Hepatocyte (in vitro differentiated cells): Measurements from ENCODE around the gene PHTF1. TPM values are rescaled to one million over a fixed set of nuclear protein-coding genes. Genes with fewer than 3 reads are reported as not detected.

Source experiments
- DNase-seq: peaks from one replicate; pipeline ENCODE4 v3.0.0-alpha.2; 2016; ENCODE audit warnings: low spot score
- H2AFZ ChIP-seq: fragments of 200-600 bp; sonication (generic); 2 replicates; pipeline ENCODE4 v1.6.0; 2016; ENCODE audit warnings: antibody characterized with exemption, mild to moderate bottlenecking
- H3K27ac ChIP-seq: fragments of 200-600 bp; sonication (generic); 2 replicates; pipeline ENCODE4 v1.5.1; 2016; ENCODE audit warnings: mild to moderate bottlenecking
- H3K27me3 ChIP-seq: fragments of 200-600 bp; sonication (generic); 2 replicates; pipeline ENCODE4 v1.6.1; 2016
- H3K36me3 ChIP-seq: fragments of 200-600 bp; sonication (generic); replicated peaks from 2 replicates; pipeline ENCODE4 v1.5.1; 2016; ENCODE audit warnings: low read depth; ENCODE audit not compliant: insufficient read depth
- H3K4me1 ChIP-seq: fragments of 200-600 bp; sonication (generic); 2 replicates; pipeline ENCODE4 v1.5.1; 2016; ENCODE audit warnings: mild to moderate bottlenecking, moderate library complexity; ENCODE audit not compliant: insufficient read depth
- H3K4me2 ChIP-seq: fragments of 200-600 bp; sonication (generic); 2 replicates; pipeline ENCODE4 v1.6.0; 2016
- H3K4me3 ChIP-seq: fragments of 200-600 bp; sonication (generic); 2 replicates; pipeline ENCODE4 v1.5.1; 2016; ENCODE audit warnings: mild to moderate bottlenecking
- H3K79me2 ChIP-seq: fragments of 200-600 bp; sonication (generic); 2 replicates; pipeline ENCODE4 v1.6.0; 2017; ENCODE audit warnings: mild to moderate bottlenecking
- H3K9me2 ChIP-seq: fragments of 200-600 bp; sonication (generic); replicated peaks from 2 replicates; pipeline ENCODE4 v1.6.0; 2017; ENCODE audit warnings: mild to moderate bottlenecking; ENCODE audit not compliant: insufficient read depth
- H3K9me3 ChIP-seq: fragments of 200-600 bp; sonication (generic); 2 replicates; pipeline ENCODE4 v1.5.1; 2016; ENCODE audit warnings: low read depth, mild to moderate bottlenecking
- H4K20me1 ChIP-seq: fragments of 200-600 bp; sonication (generic); 2 replicates; pipeline ENCODE4 v1.6.0; 2016; ENCODE audit warnings: mild to moderate bottlenecking; ENCODE audit not compliant: insufficient read depth, poor library complexity, severe bottlenecking
- EZH2 ChIP-seq: fragments of 200-600 bp; sonication (generic); IDR thresholded peaks from 2 replicates; pipeline ENCODE4 v1.6.1; 2016; ENCODE audit warnings: antibody characterized with exemption, mild to moderate bottlenecking, borderline replicate concordance
- EZH2phosphoT487 ChIP-seq: fragments of 200-600 bp; sonication (generic); IDR thresholded peaks from one replicate; pipeline ENCODE4 v1.6.1; 2018; ENCODE audit warnings: antibody characterized with exemption, mild to moderate bottlenecking, low read depth, moderate library complexity; ENCODE audit not compliant: unreplicated experiment, severe bottlenecking
- WGBS: methylation state at CpG from one replicate; pipeline ENCODE4 v1.1.6; 2016; ENCODE audit warnings: low lambda C conversion rate; ENCODE audit errors: missing lambda C conversion rate; 5-methylcytosine and 5-hydroxymethylcytosine counted together
- polyA plus RNA-seq: library from polyadenylated mRNA; unstranded; fragments of >200 nt; fragmentation: Nextera tagmentation; extraction: Ambion mirVana; gene quantifications from 2 replicates; pipeline ENCODE4 v1.2.1, GENCODE V29; 2016
- total RNA-seq: library from RNA; depleted of rRNA; stranded (reverse); fragments of >200 nt; gene quantifications from 2 replicates; pipeline ENCODE4 v1.2.3, GENCODE V29; 2014
- TF ChIP-seq, protein P1 (sequence below): fragments of 200-600 bp; sonication (generic); IDR thresholded peaks from 2 replicates; pipeline ENCODE4 v1.5.1; 2016; ENCODE audit warnings: antibody characterized with exemption, mild to moderate bottlenecking; ENCODE audit not compliant: poor library complexity

The PHTF1 gene
- total and polyA plus RNA-seq, 2 experiments from 2014 or later, result 22.9 to 27.6 TPM

DNA sequence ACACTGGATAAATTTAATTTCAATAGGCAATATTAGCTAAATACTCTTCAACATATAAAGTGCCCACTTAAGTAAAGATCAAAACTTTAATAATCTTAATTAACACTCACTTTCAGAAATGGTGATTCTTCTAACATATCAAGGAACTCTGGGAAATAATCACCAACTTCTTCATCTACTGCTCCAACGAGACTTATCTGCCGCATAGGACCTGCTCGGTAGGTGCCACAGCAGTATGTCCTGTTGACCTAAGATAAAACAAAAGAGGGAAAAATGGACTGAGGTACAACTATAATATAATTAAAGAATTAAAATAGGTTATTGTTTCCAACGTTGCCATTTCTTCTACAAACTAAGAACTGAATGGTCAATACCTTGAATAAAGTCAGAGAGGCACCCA, 18.3 kb upstream of the PHTF1 start:
- no peaks in the 10 kb centered on the region for H3K36me3 ChIP-seq
- no peak overlapping the region for H2AFZ ChIP-seq
- no peaks in the 10 kb centered on the region for H4K20me1 ChIP-seq
- no peaks in the 10 kb centered on the region for H3K9me2 ChIP-seq
- no peaks in the 10 kb centered on the region for H3K4me1 ChIP-seq
- no peaks in the 10 kb centered on the region for H3K9me3 ChIP-seq
- peaks cover 53% of the 10 kb centered on the region for H3K79me2 ChIP-seq
- no peak for DNase-seq
- 91% methylated on average over 4 of the region's 4 CpGs for WGBS
- H3K27ac ChIP-seq, result no peak overlapping the region
- no peak overlapping the region for H3K4me2 ChIP-seq
- no peak for TF ChIP-seq EZH2
- H3K27me3 ChIP-seq, result no peaks in the 10 kb centered on the region
- no peak overlapping the region for H3K4me3 ChIP-seq

DNA sequence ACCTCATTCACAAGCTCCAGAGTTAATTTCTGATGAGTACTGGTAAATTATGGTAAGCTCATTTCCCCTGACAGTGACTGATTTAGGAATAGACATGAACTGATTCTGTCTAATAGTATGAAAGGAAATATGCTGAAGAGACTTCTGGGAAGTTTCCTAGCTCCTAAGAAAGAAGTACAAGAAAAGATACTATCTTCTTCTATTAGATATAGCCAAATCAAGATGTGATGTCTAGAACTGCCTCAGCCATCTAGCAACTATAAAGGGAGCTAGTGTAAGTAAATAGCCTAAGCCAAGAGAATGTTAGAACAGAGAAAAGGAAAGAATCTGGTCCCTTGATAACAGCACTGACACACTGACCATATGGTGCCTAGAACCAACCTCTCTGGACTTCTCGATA, 10.7 kb upstream of the PHTF1 start:
- no peaks in the 10 kb centered on the region for H3K9me3 ChIP-seq
- DNase-seq, result no peak
- no peak overlapping the region for H3K27ac ChIP-seq
- H3K79me2 ChIP-seq, result peaks cover 24% of the 10 kb centered on the region
- no peak overlapping the region for H3K4me2 ChIP-seq
- H3K36me3 ChIP-seq, result no peaks in the 10 kb centered on the region
- no peaks in the 10 kb centered on the region for H3K9me2 ChIP-seq
- WGBS, result 95% methylated on average over 1 of the region's 1 CpG
- no peak overlapping the region for H2AFZ ChIP-seq
- no peaks in the 10 kb centered on the region for H3K27me3 ChIP-seq
- H4K20me1 ChIP-seq, result no peaks in the 10 kb centered on the region
- H3K4me3 ChIP-seq, result no peak overlapping the region
- TF ChIP-seq EZH2phosphoT487, result no peak
- TF ChIP-seq, protein P1, sequence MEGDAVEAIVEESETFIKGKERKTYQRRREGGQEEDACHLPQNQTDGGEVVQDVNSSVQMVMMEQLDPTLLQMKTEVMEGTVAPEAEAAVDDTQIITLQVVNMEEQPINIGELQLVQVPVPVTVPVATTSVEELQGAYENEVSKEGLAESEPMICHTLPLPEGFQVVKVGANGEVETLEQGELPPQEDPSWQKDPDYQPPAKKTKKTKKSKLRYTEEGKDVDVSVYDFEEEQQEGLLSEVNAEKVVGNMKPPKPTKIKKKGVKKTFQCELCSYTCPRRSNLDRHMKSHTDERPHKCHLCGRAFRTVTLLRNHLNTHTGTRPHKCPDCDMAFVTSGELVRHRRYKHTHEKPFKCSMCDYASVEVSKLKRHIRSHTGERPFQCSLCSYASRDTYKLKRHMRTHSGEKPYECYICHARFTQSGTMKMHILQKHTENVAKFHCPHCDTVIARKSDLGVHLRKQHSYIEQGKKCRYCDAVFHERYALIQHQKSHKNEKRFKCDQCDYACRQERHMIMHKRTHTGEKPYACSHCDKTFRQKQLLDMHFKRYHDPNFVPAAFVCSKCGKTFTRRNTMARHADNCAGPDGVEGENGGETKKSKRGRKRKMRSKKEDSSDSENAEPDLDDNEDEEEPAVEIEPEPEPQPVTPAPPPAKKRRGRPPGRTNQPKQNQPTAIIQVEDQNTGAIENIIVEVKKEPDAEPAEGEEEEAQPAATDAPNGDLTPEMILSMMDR, result no peak
- TF ChIP-seq EZH2, result no peak
- peaks cover 4% of the 10 kb centered on the region for H3K4me1 ChIP-seq

DNA sequence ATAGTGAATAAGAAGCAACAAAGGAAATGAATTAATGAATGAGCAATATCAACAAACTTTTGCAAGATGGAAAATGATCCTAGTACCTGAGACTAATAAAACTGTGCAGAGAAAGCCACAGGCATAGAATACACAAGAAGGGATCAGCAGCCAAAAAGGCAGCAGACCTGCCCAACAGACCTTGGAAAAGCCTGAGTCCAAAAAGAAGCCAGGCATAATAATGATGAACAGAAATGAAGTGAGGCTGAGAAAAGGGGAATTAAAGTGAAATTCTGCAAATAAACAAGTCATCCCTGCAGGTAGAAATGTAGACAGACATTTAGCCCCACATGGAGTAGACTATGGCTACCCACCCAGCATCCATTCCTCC, 10.3 kb upstream of the PHTF1 start:
- no peaks in the 10 kb centered on the region for H3K36me3 ChIP-seq
- no peak overlapping the region for H3K4me2 ChIP-seq
- no peaks in the 10 kb centered on the region for H3K9me2 ChIP-seq
- H4K20me1 ChIP-seq, result no peaks in the 10 kb centered on the region
- H3K4me3 ChIP-seq, result no peak overlapping the region
- H2AFZ ChIP-seq, result no peak overlapping the region
- H3K27me3 ChIP-seq, result no peaks in the 10 kb centered on the region
- no peak overlapping the region for H3K27ac ChIP-seq
- peaks cover 4% of the 10 kb centered on the region for H3K4me1 ChIP-seq
- no peaks in the 10 kb centered on the region for H3K9me3 ChIP-seq
- DNase-seq, result no peak
- H3K79me2 ChIP-seq, result peaks cover 26% of the 10 kb centered on the region
- TF ChIP-seq EZH2phosphoT487, result no peak
- no peak for TF ChIP-seq EZH2
- TF ChIP-seq, protein P1, result no peak

DNA sequence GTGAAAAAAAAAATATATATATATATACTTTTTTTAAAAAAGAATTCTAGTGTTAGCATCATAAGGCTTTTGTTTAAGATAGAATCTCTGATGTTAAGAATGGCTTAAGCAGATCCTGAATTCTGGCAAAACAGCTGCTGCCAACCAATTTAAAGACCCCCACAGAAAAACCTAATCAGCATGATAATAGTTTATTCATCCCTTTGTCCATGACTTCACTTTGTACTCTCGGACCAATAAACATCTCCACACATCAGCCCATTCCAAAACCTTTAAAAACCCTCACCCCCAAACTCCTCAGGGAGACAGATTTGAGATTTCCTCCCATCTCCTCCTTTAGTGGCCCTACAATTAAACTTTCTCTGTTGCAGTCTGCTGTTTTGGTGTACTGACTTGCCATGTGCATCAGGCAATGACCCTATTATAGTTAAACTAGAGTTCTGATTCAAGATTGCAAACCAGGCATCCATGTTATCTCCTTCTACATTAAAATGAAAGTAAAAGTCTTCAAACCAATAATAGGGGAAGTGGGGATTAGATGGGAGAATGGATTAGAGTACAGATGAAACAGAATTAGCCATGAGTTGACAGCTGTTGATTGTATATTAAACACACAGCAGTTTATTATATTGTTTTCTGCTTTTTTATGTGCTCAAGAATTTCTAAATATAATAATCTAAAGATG, 9.8 kb upstream of the PHTF1 start:
- no peaks in the 10 kb centered on the region for H3K9me2 ChIP-seq
- 81% methylated on average over 1 of the region's 1 CpG for WGBS
- H3K79me2 ChIP-seq, result peaks cover 26% of the 10 kb centered on the region
- no peak overlapping the region for H3K27ac ChIP-seq
- no peak for DNase-seq
- no peaks in the 10 kb centered on the region for H3K27me3 ChIP-seq
- no peaks in the 10 kb centered on the region for H3K36me3 ChIP-seq
- TF ChIP-seq EZH2phosphoT487, result no peak
- no peak for TF ChIP-seq EZH2
- TF ChIP-seq, protein P1, result no peak
- H3K4me3 ChIP-seq, result no peak overlapping the region
- H3K4me1 ChIP-seq, result peaks cover 4% of the 10 kb centered on the region
- no peak overlapping the region for H3K4me2 ChIP-seq
- H3K9me3 ChIP-seq, result no peaks in the 10 kb centered on the region
- no peak overlapping the region for H2AFZ ChIP-seq
- H4K20me1 ChIP-seq, result no peaks in the 10 kb centered on the region
